ENCODE data around the gene F2R. TPM values are rescaled to one million over a fixed set of nuclear protein-coding genes. Genes with fewer than 3 reads are reported as not detected.

F2R gene
- total RNA-seq, 2 experiments from 2014 or later, result 2.5 to 3.5 TPM

- DNase-seq (no peak), ATAC-seq (no peak)
- Mint-ChIP-seq H3K36me3 (ENCODE audit: low read depth) (peaks cover 17% of the 10 kb centered on the region), H3K27ac (no peak overlapping the region), H3K4me1 (ENCODE audit: low read depth) (no peaks in the 10 kb centered on the region), H3K9me3 (no peaks in the 10 kb centered on the region), H3K27me3 (no peaks in the 10 kb centered on the region), H3K4me3 (no peak overlapping the region)
- intact Hi-C loops (cut with micrococcal nuclease), result no loop called here
- ChIA-PET CTCF (interaction anchor here (3.7 kb wide), 1 partner anchor 74 kb away, joined by 16 read pairs; no protein-coding TSS in a partner anchor), POLR2A (no interaction called here)
- TF ChIP-seq CTCF (IDR thresholded peaks at IDR 0.05), result no peak
Measured at GRCh38 chr5:76700571-76700970, 15.4 kb upstream of the F2R start.

- Mint-ChIP-seq H3K4me3 (no peak overlapping the region), H3K4me1 (ENCODE audit: low read depth) (no peaks in the 10 kb centered on the region), H3K36me3 (ENCODE audit: low read depth) (peaks cover 16% of the 10 kb centered on the region), H3K27me3 (no peaks in the 10 kb centered on the region), H3K9me3 (no peaks in the 10 kb centered on the region), H3K27ac (no peak overlapping the region)
- ChIA-PET POLR2A (no interaction called here), CTCF (interaction anchor here (3.7 kb wide), 1 partner anchor 73 kb away, joined by 16 read pairs; no protein-coding TSS in a partner anchor)
- intact Hi-C loops (cut with micrococcal nuclease), result no loop called here
- no peak for TF ChIP-seq CTCF (IDR thresholded peaks at IDR 0.05)
- no peak for ATAC-seq
- no peak for DNase-seq
Measured at GRCh38 chr5:76701298-76701697, 14.6 kb upstream of the F2R start.

- no peaks in the 10 kb centered on the region for H3K4me1 Mint-ChIP-seq (ENCODE audit: low read depth)
- H3K4me3 Mint-ChIP-seq, result no peak overlapping the region
- peaks cover 12% of the 10 kb centered on the region for H3K36me3 Mint-ChIP-seq (ENCODE audit: low read depth)
- CTCF ChIA-PET, result interaction anchor here (1.0 to 4.1 kb wide), 3 partner anchors 12 to 273 kb away, joined by 3 to 20 read pairs (median 3); no protein-coding TSS in a partner anchor
- ATAC-seq (no peak), DNase-seq (no peak)
- H3K9me3 Mint-ChIP-seq, result no peaks in the 10 kb centered on the region
- TF ChIP-seq CTCF (IDR thresholded peaks at IDR 0.05), result no peak
- intact Hi-C loops (cut with micrococcal nuclease), result no loop called here
- POLR2A ChIA-PET, result interaction anchor here (0.6 to 0.8 kb wide), 2 partner anchors 12 to 14 kb away, joined by 3 read pairs; no protein-coding TSS in a partner anchor
- no peak overlapping the region for H3K27ac Mint-ChIP-seq
- H3K27me3 Mint-ChIP-seq, result no peaks in the 10 kb centered on the region
Measured at GRCh38 chr5:76703707-76704106, 12.2 kb upstream of the F2R start.

- ATAC-seq, result no peak
- DNase-seq, result no peak
- H3K4me3 Mint-ChIP-seq, result no peak overlapping the region
- no peaks in the 10 kb centered on the region for H3K4me1 Mint-ChIP-seq (ENCODE audit: low read depth)
- H3K27ac Mint-ChIP-seq, result no peak overlapping the region
- H3K27me3 Mint-ChIP-seq, result no peaks in the 10 kb centered on the region
- ChIA-PET POLR2A (interaction anchor here (0.6 to 0.8 kb wide), 2 partner anchors 12 to 15 kb away, joined by 3 read pairs; no protein-coding TSS in a partner anchor), CTCF (interaction anchor here (1.0 to 4.1 kb wide), 5 partner anchors 12 to 273 kb away, joined by 3 to 20 read pairs (median 3); no protein-coding TSS in a partner anchor)
- TF ChIP-seq CTCF (IDR thresholded peaks at IDR 0.05), result no peak
- intact Hi-C loops (cut with micrococcal nuclease), result no loop called here
- H3K9me3 Mint-ChIP-seq, result no peaks in the 10 kb centered on the region
- peaks cover 9% of the 10 kb centered on the region for H3K36me3 Mint-ChIP-seq (ENCODE audit: low read depth)
Measured at GRCh38 chr5:76704131-76704663, 11.7 kb upstream of the F2R start.

GRCh38 chr5:76705574-76705973, 10.4 kb upstream of the F2R start:
- Mint-ChIP-seq H3K27ac (no peak overlapping the region), H3K9me3 (no peaks in the 10 kb centered on the region), H3K27me3 (no peaks in the 10 kb centered on the region), H3K36me3 (ENCODE audit: low read depth) (peaks cover 9% of the 10 kb centered on the region), H3K4me1 (ENCODE audit: low read depth) (peaks cover 2% of the 10 kb centered on the region), H3K4me3 (no peak overlapping the region)
- no peak for DNase-seq
- intact Hi-C loops (cut with micrococcal nuclease), result no loop called here
- ATAC-seq, result no peak
- TF ChIP-seq CTCF (IDR thresholded peaks at IDR 0.05), result no peak
- POLR2A ChIA-PET, result interaction anchor here (0.7 to 1.3 kb wide), 2 partner anchors 13 kb away, joined by 3 read pairs; no protein-coding TSS in a partner anchor
- CTCF ChIA-PET, result interaction anchor here (1.2 to 4.1 kb wide), 5 partner anchors 10 to 69 kb away, joined by 3 to 20 read pairs (median 4); no protein-coding TSS in a partner anchor
